NCI-H226 (cell line): ENCODE data around the gene PRUNE2.

ENCODE experiments used
- DNase-seq: peaks from one replicate; pipeline ENCODE4 v3.0.0-alpha.2; 2015

The PRUNE2 gene

GRCh38 chr9:76725011-76725546, 180.8 kb downstream of the PRUNE2 start:
- DNase-seq, result no peak

- no peak for DNase-seq
Observed at GRCh38 chr9:76720245-76720644, 185.7 kb downstream of the PRUNE2 start.

GRCh38 chr9:76718166-76718565, 187.7 kb downstream of the PRUNE2 start:
- DNase-seq, result no peak

GRCh38 chr9:76717613-76718012, 188.3 kb downstream of the PRUNE2 start:
- DNase-seq, result no peak

- DNase-seq, result no peak
Observed at GRCh38 chr9:76717176-76717575, 188.7 kb downstream of the PRUNE2 start.

- DNase-seq, result no peak
Observed at GRCh38 chr9:76716085-76716672, 189.7 kb downstream of the PRUNE2 start.

- DNase-seq, result no peak
Observed at GRCh38 chr9:76713381-76713780, 192.5 kb downstream of the PRUNE2 start.

- DNase-seq, result no peak
Observed at GRCh38 chr9:76709020-76709419, 196.9 kb downstream of the PRUNE2 start.

GRCh38 chr9:76707510-76707909, 198.4 kb downstream of the PRUNE2 start:
- no peak for DNase-seq

- DNase-seq, result peak; percentile 54
Observed at GRCh38 chr9:76704593-76705204, 201.2 kb downstream of the PRUNE2 start.

GRCh38 chr9:76703270-76703669, 202.6 kb downstream of the PRUNE2 start:
- DNase-seq, result no peak

GRCh38 chr9:76701441-76702039, 204.4 kb downstream of the PRUNE2 start:
- DNase-seq, result no peak

- no peak for DNase-seq
Observed at GRCh38 chr9:76700916-76701315, 205.0 kb downstream of the PRUNE2 start.

- peak; percentile 68 for DNase-seq
Observed at GRCh38 chr9:76699971-76700370, 205.9 kb downstream of the PRUNE2 start.

GRCh38 chr9:76697554-76697953, 208.4 kb downstream of the PRUNE2 start:
- DNase-seq, result no peak

GRCh38 chr9:76697081-76697480, 208.8 kb downstream of the PRUNE2 start:
- DNase-seq, result no peak

GRCh38 chr9:76693912-76694311, 212.0 kb downstream of the PRUNE2 start:
- no peak for DNase-seq

- no peak for DNase-seq
Observed at GRCh38 chr9:76692458-76693129, 213.3 kb downstream of the PRUNE2 start.

GRCh38 chr9:76691517-76692313, 214.2 kb downstream of the PRUNE2 start:
- DNase-seq, result no peak

- no peak for DNase-seq
Observed at GRCh38 chr9:76690973-76691370, 214.9 kb downstream of the PRUNE2 start.

- DNase-seq, result no peak
Observed at GRCh38 chr9:76690246-76690972, 215.5 kb downstream of the PRUNE2 start.
